Stimulated activated CD8-positive, alpha-beta memory T cell treated with anti-CD3 and anti-CD28 coated beads, Interleukin-2, amount 100 ng/mL, for 48 hours (primary cell): ENCODE results near the gene PEAR1.

Experiments used
- DNase-seq, 2 donors: peaks; one replicate each; pipeline ENCODE4 v3.0.0-alpha.2; 2020; ENCODE audit warnings: low read depth in 2 of 2

The PEAR1 gene

GRCh38 chr1:156893048-156893953 is at the start of gene PEAR1:
PEAR1 (plus strand) TSS chr1:156893718; CDS start chr1:156903927, 10,209 bp downstream.
- DNase-seq = no peak

GRCh38 chr1:156844102-156844501 is 49.4 kb upstream of the PEAR1 start:
- no peak for DNase-seq

- no peak for DNase-seq
Measured at GRCh38 chr1:156844638-156845037, 48.9 kb upstream of the PEAR1 start.

- DNase-seq = no peak
Measured at GRCh38 chr1:156845055-156845952, 48.2 kb upstream of the PEAR1 start.

- DNase-seq = no peak
Measured at GRCh38 chr1:156845953-156846545, 47.5 kb upstream of the PEAR1 start.

GRCh38 chr1:156846643-156847042 is 46.9 kb upstream of the PEAR1 start:
- DNase-seq = no peak

GRCh38 chr1:156847591-156848460 is 45.7 kb upstream of the PEAR1 start:
- no peak for DNase-seq

- DNase-seq = peak; percentile 63 to 68
Measured at GRCh38 chr1:156848461-156849150, 44.9 kb upstream of the PEAR1 start.

- DNase-seq = no peak
Measured at GRCh38 chr1:156849151-156849496, 44.4 kb upstream of the PEAR1 start.

- no peak for DNase-seq
Measured at GRCh38 chr1:156851779-156852417, 41.6 kb upstream of the PEAR1 start.

GRCh38 chr1:156852418-156852874 is 41.1 kb upstream of the PEAR1 start:
- no peak for DNase-seq

- no peak for DNase-seq
Measured at GRCh38 chr1:156853761-156854160, 39.8 kb upstream of the PEAR1 start.

GRCh38 chr1:156854634-156855033 is 38.9 kb upstream of the PEAR1 start:
- no peak for DNase-seq

- DNase-seq = no peak
Measured at GRCh38 chr1:156856282-156856785, 37.2 kb upstream of the PEAR1 start.

- DNase-seq = no peak
Measured at GRCh38 chr1:156857532-156857931, 36.0 kb upstream of the PEAR1 start.

GRCh38 chr1:156858555-156858956 is 35.0 kb upstream of the PEAR1 start:
- no peak for DNase-seq

- DNase-seq = no peak
Measured at GRCh38 chr1:156858959-156859522, 34.5 kb upstream of the PEAR1 start, which contains the start of gene INSRR. INSRR (minus strand) TSS chr1:156859117; CDS start chr1:156858621, 496 bp downstream.

- no peak for DNase-seq
Measured at GRCh38 chr1:156859523-156860112, 33.9 kb upstream of the PEAR1 start.

- DNase-seq = peak; percentile 48 to 56
Measured at GRCh38 chr1:156860113-156860627, 33.3 kb upstream of the PEAR1 start.
